K562 (cell line): ENCODE results near the gene TLNRD1. TPM values are rescaled to one million over a fixed set of nuclear protein-coding genes. Genes with fewer than 3 reads are reported as not detected.

Experiments used
- ATAC-seq: fragments of 200-7000 bp; cut with Tn5 transposase; 3 replicates; pipeline ENCODE4 v1.9.1; 2020; ENCODE audit warnings: moderate library complexity
- BruUV-seq: library from RNA; stranded (reverse); fragments of 400-500 nt; replicated peaks from 2 replicates; lab custom pipeline; 2021; lab: Mats Ljungman, UMichigan
- CTCF ChIA-PET: fragments of 300-600 bp; formaldehyde crosslinking; extraction: SDS; loops from one replicate; lab custom pipeline; 2021; ENCODE audit warnings: low intra/inter-chr PET ratio; lab: Yijun Ruan, JAX
- POLR2A ChIA-PET: fragments of 300-600, 350-650 bp; sonication (Branson Sonifier 250); formaldehyde crosslinking; extraction: SDS; loops from one replicate; lab custom pipeline; 2021; ENCODE audit warnings: antibody characterized with exemption, inconsistent platforms; lab: Yijun Ruan, JAX
- DNase-seq, 4 experiments: peaks; one replicate each; pipeline versions ENCODE4 v3.0.0 to v3.0.0-alpha.2; 2011 to 2018; ENCODE audit warnings: low spot score in 3 of 4, mixed read lengths in 3 of 4; ENCODE audit errors: extremely low read depth in 1 of 4
- FAIRE-seq: peaks from 2 replicates; lab custom pipeline; 2011; peaks lifted over from hg19 to GRCh38; lab: Jason Lieb, UNC
- H2AFZ ChIP-seq: 2 replicates; pipeline ENCODE4 v1.6.0; 2011; ENCODE audit warnings: low read depth, low read length, control low read depth, inconsistent platforms
- H3K27ac ChIP-seq: fragments of 200-600 bp; 3 replicates; pipeline ENCODE4 v1.8.0; 2011; ENCODE audit warnings: low read depth, mild to moderate bottlenecking, control low read depth, inconsistent platforms, low read length, moderate library complexity, mixed read lengths; ENCODE audit errors: extremely low read depth
- H3K27me3 ChIP-seq, 2 experiments: fragments of 300-600 bp in 1 of 2; 2 replicates in 1 of 2; 3 replicates in 1 of 2; pipeline versions ENCODE4 v1.6.0 to v1.8.0; 2011; ENCODE audit warnings: inconsistent platforms in 2 of 2, low read length in 2 of 2, mild to moderate bottlenecking in 1 of 2, mixed read lengths in 1 of 2, moderate library complexity in 1 of 2; ENCODE audit not compliant: control insufficient read depth in 2 of 2, insufficient read depth in 2 of 2
- H3K36me3 ChIP-seq: fragments of 300-600 bp; 3 replicates; pipeline ENCODE4 v1.8.0; 2011; ENCODE audit warnings: mild to moderate bottlenecking, low read length, inconsistent platforms; ENCODE audit not compliant: control insufficient read depth, insufficient read depth
- H3K4me1 ChIP-seq, 2 experiments: fragments of 200-600 bp in 1 of 2; replicated peaks in 1 of 2; 2 replicates in 1 of 2; 3 replicates in 1 of 2; pipeline versions ENCODE4 v1.5.1 to v1.8.0; 2011; ENCODE audit warnings: inconsistent platforms in 2 of 2, low read length in 2 of 2, mild to moderate bottlenecking in 1 of 2, mixed read lengths in 1 of 2, moderate library complexity in 1 of 2; ENCODE audit not compliant: control insufficient read depth in 2 of 2, insufficient read depth in 2 of 2
- H3K4me2 ChIP-seq: 2 replicates; pipeline ENCODE4 v1.6.1; 2011; ENCODE audit warnings: low read length, control low read depth, inconsistent platforms, mixed read lengths; ENCODE audit not compliant: insufficient read depth
- H3K4me3 ChIP-seq: fragments of 200-600 bp; sonication (generic), shearing (Covaris generic); 2 replicates; pipeline ENCODE4 v1.5.1; 2016; ENCODE audit warnings: control low read depth, inconsistent platforms
- H3K79me2 ChIP-seq: fragments of 200-600 bp; 3 replicates; pipeline ENCODE4 v1.8.0; 2011; ENCODE audit warnings: low read length, inconsistent platforms; ENCODE audit not compliant: control insufficient read depth, insufficient read depth
- H3K9ac ChIP-seq, 2 experiments: 2 replicates each; pipeline versions ENCODE4 v1.6.0 to v1.6.1; 2011; ENCODE audit warnings: low read depth in 2 of 2, low read length in 2 of 2, control low read depth in 1 of 2, inconsistent platforms in 1 of 2, mild to moderate bottlenecking in 1 of 2, mixed read lengths in 1 of 2; ENCODE audit not compliant: insufficient read depth in 1 of 2
- H3K9me1 ChIP-seq: one replicate; pipeline ENCODE4 v1.6.0; 2011; ENCODE audit warnings: inconsistent platforms, mild to moderate bottlenecking, low read length, moderate library complexity; ENCODE audit not compliant: control insufficient read depth, insufficient read depth
- H3K9me3 ChIP-seq: replicated peaks from 2 replicates; pipeline ENCODE4 v1.5.1; 2011; ENCODE audit warnings: low read depth, low read length, inconsistent platforms; ENCODE audit not compliant: control insufficient read depth, insufficient read depth
- H4K20me1 ChIP-seq: replicated peaks from 2 replicates; pipeline ENCODE4 v1.6.1; 2011; ENCODE audit warnings: low read length, inconsistent platforms, mixed read lengths; ENCODE audit not compliant: control insufficient read depth, insufficient read depth
- DEAF1 ChIP-seq: fragments of 450-650 bp; formaldehyde crosslinking; IDR thresholded peaks from 2 replicates; pipeline ENCODE4 v1.4.0; 2020; ENCODE audit warnings: mild to moderate bottlenecking, moderate library complexity
- ETV5 ChIP-seq: sonication (generic); formaldehyde crosslinking; IDR thresholded peaks from 2 replicates; pipeline ENCODE4 v1.4.0; 2020; ENCODE audit warnings: low read depth, mild to moderate bottlenecking, missing genetic modification reagents
- KLF1 ChIP-seq: fragments of 450-650 bp; IDR thresholded peaks from 2 replicates; pipeline ENCODE4 v1.6.1; 2016; ENCODE audit warnings: missing genetic modification characterization, missing compliant biosample characterization
- LARP7 ChIP-seq: fragments of 450-650 bp; IDR thresholded peaks from 2 replicates; pipeline ENCODE4 v1.6.1; 2016
- PRDM10 ChIP-seq: fragments of 450-650 bp; IDR thresholded peaks from 2 replicates; pipeline ENCODE4 v1.6.1; 2018; ENCODE audit not compliant: partially characterized antibody
- PTTG1 ChIP-seq: fragments of 450-650 bp; IDR thresholded peaks from 2 replicates; pipeline ENCODE4 v1.6.1; 2016; ENCODE audit warnings: low read depth, mild to moderate bottlenecking, missing genetic modification characterization, missing compliant biosample characterization
- RBM15 ChIP-seq: fragments of 200-400 bp; formaldehyde crosslinking; IDR thresholded peaks from 2 replicates; pipeline ENCODE4 v1.6.1; 2018; ENCODE audit warnings: mild to moderate bottlenecking, low read length, moderate library complexity; ENCODE audit not compliant: insufficient read depth
- RUNX1 ChIP-seq: sonication (generic); IDR thresholded peaks from 2 replicates; pipeline ENCODE4 v1.6.1; 2016; ENCODE audit warnings: antibody characterized with exemption, low read depth
- SIRT6 ChIP-seq: IDR thresholded peaks from one replicate; pipeline ENCODE4 v1.6.1; 2012; ENCODE audit warnings: low read depth, mild to moderate bottlenecking, control low read depth, inconsistent platforms, low read length, moderate library complexity
- ZBTB7A ChIP-seq: IDR thresholded peaks from 2 replicates; pipeline ENCODE4 v1.6.1; 2011; ENCODE audit warnings: low read depth, mild to moderate bottlenecking, low read length, moderate library complexity, borderline replicate concordance; ENCODE audit not compliant: control insufficient read depth
- WGBS: fragments of 100-300 bp; shearing (Covaris generic); methylation state at CpG from one replicate; pipeline ENCODE4 v1.1.6; 2016; ENCODE audit warnings: low coverage, mixed read lengths; ENCODE audit not compliant: insufficient coverage; ENCODE audit errors: missing lambda C conversion rate; 5-methylcytosine and 5-hydroxymethylcytosine counted together
- in situ Hi-C: fragments of 300-500 bp; cut with MboI; formaldehyde crosslinking; loops from 4 replicates; pipeline ENCODE4 v1.15.0; 2018; ENCODE audit warnings: inconsistent platforms, mixed read lengths
- intact Hi-C: fragments of 100-400 bp; cut with micrococcal nuclease; formaldehyde crosslinking; loops from 2 replicates; pipeline ENCODE4 v1.14.2; 2022
- polyA plus RNA-seq, 8 experiments: library from polyadenylated mRNA; depleted of rRNA in 4 of 8; stranded (reverse) in 5 of 8; unstranded in 3 of 8; fragments of >200 nt; fragmentation: Nextera tagmentation in 2 of 8; fragmentation: Illumina TruSeq in 1 of 8; extraction: Ambion mirVana in 2 of 8; extraction: Trizol in 1 of 8; gene quantifications; 2 replicates each; pipeline versions ENCODE4 v1.2.1 to v1.2.3, GENCODE V29; 2011 to 2014; ENCODE audit warnings: inconsistent platforms in 1 of 8, missing spikeins in 1 of 8
- total RNA-seq, 7 experiments: library from RNA; depleted of rRNA in 6 of 7; stranded (reverse); fragments of >200 nt in 6 of 7; fragmentation: Illumina TruSeq in 2 of 7; extraction: Trizol in 2 of 7; gene quantifications; 2 replicates each; pipeline versions ENCODE4 v1.2.1 to v1.2.3, GENCODE V29; 2011 to 2021; ENCODE audit warnings: low replicate concordance in 1 of 7

Gene TLNRD1
- total and polyA plus RNA-seq, 9 of the 15 experiments (the other 6 are each of a cell fraction or from before 2014, with no cell fraction given) = 1.1 to 33.1 (median 5.7) TPM

- intact Hi-C loops = no loop called here
- DNase-seq = no peak
- no peak overlapping the region for H2AFZ ChIP-seq
- H3K9me3 ChIP-seq = no peaks in the 10 kb centered on the region
- WGBS = 60% methylated on average over 4 of the region's 4 CpGs
- no peak overlapping the region for H3K27ac ChIP-seq
- FAIRE-seq = no peak
- no peak overlapping the region for H3K4me2 ChIP-seq
- H3K9ac ChIP-seq = no peak overlapping the region
- no peaks in the 10 kb centered on the region for H4K20me1 ChIP-seq
- TF ChIP-seq PTTG1 (no peak), ETV5 (CRISPR knock-in tag) (no peak), SIRT6 (no peak), ZBTB7A (no peak), RUNX1 (no peak), LARP7 (no peak), RBM15 (no peak), PRDM10 (no peak), KLF1 (no peak), DEAF1 (CRISPR knock-in tag) (no peak)
- H3K27me3 ChIP-seq = no peaks in the 10 kb centered on the region
- no peak overlapping the region for H3K4me3 ChIP-seq
- H3K79me2 ChIP-seq = no peaks in the 10 kb centered on the region
- H3K4me1 ChIP-seq = no peaks in the 10 kb centered on the region; a peak in 2 of 5 replicates
- POLR2A ChIA-PET = interaction anchor here (0.6 kb wide), 1 partner anchor 10 kb away, joined by 3 read pairs; no protein-coding TSS in a partner anchor
- ATAC-seq = no peak
- CTCF ChIA-PET = no interaction called here
- no peaks in the 10 kb centered on the region for H3K36me3 ChIP-seq
- BruUV-seq = no TSS peak
- no peaks in the 10 kb centered on the region for H3K9me1 ChIP-seq
- in situ Hi-C loops = no loop called here
Measured at GRCh38 chr15:81049835-81050234, 49.1 kb downstream of the TLNRD1 start.
